Hepatocyte (in vitro differentiated cells): ENCODE data around the gene ITPRID2. TPM values are rescaled to one million over a fixed set of nuclear protein-coding genes. Genes with fewer than 3 reads are reported as not detected.

ENCODE experiments used
- DNase-seq: peaks from one replicate; pipeline ENCODE4 v3.0.0-alpha.2; 2016; ENCODE audit warnings: low spot score
- H2AFZ ChIP-seq: fragments of 200-600 bp; sonication (generic); 2 replicates; pipeline ENCODE4 v1.6.0; 2016; ENCODE audit warnings: antibody characterized with exemption, mild to moderate bottlenecking
- H3K27ac ChIP-seq: fragments of 200-600 bp; sonication (generic); 2 replicates; pipeline ENCODE4 v1.5.1; 2016; ENCODE audit warnings: mild to moderate bottlenecking
- H3K27me3 ChIP-seq: fragments of 200-600 bp; sonication (generic); 2 replicates; pipeline ENCODE4 v1.6.1; 2016
- H3K36me3 ChIP-seq: fragments of 200-600 bp; sonication (generic); replicated peaks from 2 replicates; pipeline ENCODE4 v1.5.1; 2016; ENCODE audit warnings: low read depth; ENCODE audit not compliant: insufficient read depth
- H3K4me1 ChIP-seq: fragments of 200-600 bp; sonication (generic); 2 replicates; pipeline ENCODE4 v1.5.1; 2016; ENCODE audit warnings: mild to moderate bottlenecking, moderate library complexity; ENCODE audit not compliant: insufficient read depth
- H3K4me2 ChIP-seq: fragments of 200-600 bp; sonication (generic); 2 replicates; pipeline ENCODE4 v1.6.0; 2016
- H3K4me3 ChIP-seq: fragments of 200-600 bp; sonication (generic); 2 replicates; pipeline ENCODE4 v1.5.1; 2016; ENCODE audit warnings: mild to moderate bottlenecking
- H3K79me2 ChIP-seq: fragments of 200-600 bp; sonication (generic); 2 replicates; pipeline ENCODE4 v1.6.0; 2017; ENCODE audit warnings: mild to moderate bottlenecking
- H3K9me2 ChIP-seq: fragments of 200-600 bp; sonication (generic); replicated peaks from 2 replicates; pipeline ENCODE4 v1.6.0; 2017; ENCODE audit warnings: mild to moderate bottlenecking; ENCODE audit not compliant: insufficient read depth
- H3K9me3 ChIP-seq: fragments of 200-600 bp; sonication (generic); 2 replicates; pipeline ENCODE4 v1.5.1; 2016; ENCODE audit warnings: low read depth, mild to moderate bottlenecking
- H4K20me1 ChIP-seq: fragments of 200-600 bp; sonication (generic); 2 replicates; pipeline ENCODE4 v1.6.0; 2016; ENCODE audit warnings: mild to moderate bottlenecking; ENCODE audit not compliant: insufficient read depth, poor library complexity, severe bottlenecking
- CTCF ChIP-seq: fragments of 200-600 bp; sonication (generic); IDR thresholded peaks from 2 replicates; pipeline ENCODE4 v1.5.1; 2016; ENCODE audit warnings: antibody characterized with exemption, mild to moderate bottlenecking; ENCODE audit not compliant: poor library complexity
- EZH2 ChIP-seq: fragments of 200-600 bp; sonication (generic); IDR thresholded peaks from 2 replicates; pipeline ENCODE4 v1.6.1; 2016; ENCODE audit warnings: antibody characterized with exemption, mild to moderate bottlenecking, borderline replicate concordance
- EZH2phosphoT487 ChIP-seq: fragments of 200-600 bp; sonication (generic); IDR thresholded peaks from one replicate; pipeline ENCODE4 v1.6.1; 2018; ENCODE audit warnings: antibody characterized with exemption, mild to moderate bottlenecking, low read depth, moderate library complexity; ENCODE audit not compliant: unreplicated experiment, severe bottlenecking
- WGBS: methylation state at CpG from one replicate; pipeline ENCODE4 v1.1.6; 2016; ENCODE audit warnings: low lambda C conversion rate; ENCODE audit errors: missing lambda C conversion rate; 5-methylcytosine and 5-hydroxymethylcytosine counted together
- polyA plus RNA-seq: library from polyadenylated mRNA; unstranded; fragments of >200 nt; fragmentation: Nextera tagmentation; extraction: Ambion mirVana; gene quantifications from 2 replicates; pipeline ENCODE4 v1.2.1, GENCODE V29; 2016
- total RNA-seq: library from RNA; depleted of rRNA; stranded (reverse); fragments of >200 nt; gene quantifications from 2 replicates; pipeline ENCODE4 v1.2.3, GENCODE V29; 2014

ITPRID2 gene
- total and polyA plus RNA-seq, 2 experiments from 2014 or later = 52.5 to 183 TPM

GRCh38 chr2:181895818-181896217 is 4.3 kb downstream of the ITPRID2 start:
- Histone ChIP-seq H3K36me3 (peaks cover 5% of the 10 kb centered on the region), H3K9me2 (no peaks in the 10 kb centered on the region), H2AFZ (no peak overlapping the region), H4K20me1 (no peaks in the 10 kb centered on the region), H3K4me1 (peaks cover 35% of the 10 kb centered on the region), H3K4me2 (peak overlapping the region; percentile 75), H3K4me3 (peak overlapping the region; percentile 84), H3K27ac (peak overlapping the region; percentile 79), H3K79me2 (peaks cover 68% of the 10 kb centered on the region), H3K9me3 (no peaks in the 10 kb centered on the region), H3K27me3 (no peaks in the 10 kb centered on the region)
- TF ChIP-seq EZH2 (no peak), CTCF (no peak), EZH2phosphoT487 (no peak)
- WGBS = 28% methylated on average over 1 of the region's 1 CpG
- no peak for DNase-seq

- H2AFZ ChIP-seq = no peak overlapping the region
- H3K9me3 ChIP-seq = no peaks in the 10 kb centered on the region
- peaks cover 68% of the 10 kb centered on the region for H3K79me2 ChIP-seq
- peak overlapping the region; percentile 80 for H3K27ac ChIP-seq
- no peak for DNase-seq
- TF ChIP-seq EZH2 (no peak), EZH2phosphoT487 (no peak), CTCF (no peak)
- H3K9me2 ChIP-seq = no peaks in the 10 kb centered on the region
- peak overlapping the region; percentile 10 for H3K4me3 ChIP-seq
- 58% methylated on average over 1 of the region's 1 CpG for WGBS
- H3K4me1 ChIP-seq = peaks cover 31% of the 10 kb centered on the region
- H3K27me3 ChIP-seq = no peaks in the 10 kb centered on the region
- H3K36me3 ChIP-seq = peaks cover 5% of the 10 kb centered on the region
- H4K20me1 ChIP-seq = no peaks in the 10 kb centered on the region
- H3K4me2 ChIP-seq = peak overlapping the region; percentile 75
These were observed 4.8 kb downstream of the ITPRID2 start for GRCh38 chr2:181896286-181896685.

GRCh38 chr2:181900007-181900651 is 8.6 kb downstream of the ITPRID2 start:
- no peak overlapping the region for H3K4me2 ChIP-seq
- 42% methylated on average over 3 of the region's 3 CpGs for WGBS
- no peaks in the 10 kb centered on the region for H3K27me3 ChIP-seq
- no peaks in the 10 kb centered on the region for H4K20me1 ChIP-seq
- peaks cover 5% of the 10 kb centered on the region for H3K36me3 ChIP-seq
- no peak overlapping the region for H2AFZ ChIP-seq
- H3K9me2 ChIP-seq = no peaks in the 10 kb centered on the region
- H3K9me3 ChIP-seq = no peaks in the 10 kb centered on the region
- TF ChIP-seq EZH2 (no peak), CTCF (no peak), EZH2phosphoT487 (no peak)
- peak overlapping the region; percentile 9 for H3K27ac ChIP-seq
- H3K79me2 ChIP-seq = peaks cover 54% of the 10 kb centered on the region
- no peak for DNase-seq
- H3K4me3 ChIP-seq = no peak overlapping the region
- peaks cover 19% of the 10 kb centered on the region for H3K4me1 ChIP-seq
